Neural cell (in vitro differentiated cells): ENCODE measurements around the gene MACC1. TPM values are rescaled to one million over a fixed set of nuclear protein-coding genes. Genes with fewer than 3 reads are reported as not detected.

Experiments
- H2AFZ ChIP-seq: fragments of 200-600, 300-800 bp; sonication (generic), shearing (Covaris generic); 2 replicates; pipeline ENCODE4 v1.6.0; 2014; ENCODE audit warnings: low read depth, mild to moderate bottlenecking, antibody characterized with exemption, low read length, moderate library complexity
- H3F3A ChIP-seq: fragments of 200-600 bp; shearing (Covaris generic); 2 replicates; pipeline ENCODE4 v1.6.1; 2016; ENCODE audit warnings: mild to moderate bottlenecking, moderate library complexity, mixed read lengths, antibody characterized with exemption, low read length; ENCODE audit not compliant: insufficient read depth, poor library complexity, severe bottlenecking
- H3K27ac ChIP-seq: fragments of 200-600, 300-800 bp; sonication (generic), shearing (Covaris generic); 2 replicates; pipeline ENCODE4 v1.5.1; 2014; ENCODE audit warnings: mild to moderate bottlenecking, low read length, moderate library complexity
- H3K27me3 ChIP-seq: fragments of 300-800, 200-600 bp; sonication (generic), shearing (Covaris generic); 2 replicates; pipeline ENCODE4 v1.6.0; 2014; ENCODE audit warnings: mild to moderate bottlenecking, low read depth, low read length, moderate library complexity; ENCODE audit not compliant: insufficient read depth
- H3K36me3 ChIP-seq: fragments of 300-800, 200-600 bp; sonication (generic), shearing (Covaris generic); 2 replicates; pipeline ENCODE4 v1.5.1; 2014; ENCODE audit warnings: mild to moderate bottlenecking, antibody characterized with exemption, low read length, moderate library complexity; ENCODE audit not compliant: insufficient read depth
- H3K4me2 ChIP-seq: fragments of 300-800, 200-600 bp; sonication (generic), shearing (Covaris generic); 2 replicates; pipeline ENCODE4 v1.6.0; 2014; ENCODE audit warnings: mild to moderate bottlenecking, low read length
- H3K4me3 ChIP-seq: fragments of 300-800, 200-600 bp; sonication (generic), shearing (Covaris generic); 2 replicates; pipeline ENCODE4 v1.5.1; 2014; ENCODE audit warnings: mild to moderate bottlenecking, low read length, moderate library complexity
- H3K79me2 ChIP-seq: fragments of 200-600 bp; shearing (Covaris generic); replicated peaks from 2 replicates; pipeline ENCODE4 v1.6.0; 2014; ENCODE audit warnings: mild to moderate bottlenecking, low read length, moderate library complexity; ENCODE audit not compliant: insufficient read depth
- H3K9ac ChIP-seq: fragments of 300-800, 200-600 bp; sonication (generic), shearing (Covaris generic); 2 replicates; pipeline ENCODE4 v1.6.1; 2016; ENCODE audit warnings: mild to moderate bottlenecking, low read length, mixed read lengths
- H3K9me2 ChIP-seq: fragments of 200-600 bp; shearing (Covaris generic); 2 replicates; pipeline ENCODE4 v1.6.1; 2016; ENCODE audit warnings: mild to moderate bottlenecking, low read length, mixed read lengths; ENCODE audit not compliant: insufficient read depth
- H3K9me3 ChIP-seq: fragments of 200-600, 300-800 bp; sonication (generic), shearing (Covaris generic); 2 replicates; pipeline ENCODE4 v1.6.1; 2016; ENCODE audit warnings: mild to moderate bottlenecking, mixed run types, low read length, moderate library complexity, mixed read lengths
- H4K20me1 ChIP-seq: fragments of 200-600 bp; shearing (Covaris generic); 2 replicates; pipeline ENCODE4 v1.6.1; 2016; ENCODE audit warnings: mild to moderate bottlenecking, mixed run types; ENCODE audit not compliant: insufficient read depth
- CTCF ChIP-seq: fragments of 450-650 bp; IDR thresholded peaks from 2 replicates; pipeline ENCODE4 v1.5.1; 2014; ENCODE audit warnings: antibody characterized with exemption, mild to moderate bottlenecking, moderate library complexity; ENCODE audit not compliant: poor library complexity, severe bottlenecking
- EP300 ChIP-seq: fragments of 450-650 bp; conservative IDR thresholded peaks from 2 replicates; pipeline ENCODE4 v1.6.1; 2014; ENCODE audit warnings: antibody characterized with exemption, mild to moderate bottlenecking, moderate library complexity; ENCODE audit not compliant: poor library complexity, severe bottlenecking
- EZH2 ChIP-seq: fragments of 200-600, 300-800 bp; shearing (Covaris generic), sonication (generic); IDR thresholded peaks from 2 replicates; pipeline ENCODE4 v1.6.1; 2014; ENCODE audit warnings: antibody characterized with exemption, low read length, borderline replicate concordance, mild to moderate bottlenecking; ENCODE audit not compliant: insufficient read depth, poor library complexity, severe bottlenecking
- MXI1 ChIP-seq: fragments of 450-650 bp; conservative IDR thresholded peaks from 2 replicates; pipeline ENCODE4 v1.6.1; 2014; ENCODE audit warnings: antibody characterized with exemption, mild to moderate bottlenecking; ENCODE audit not compliant: poor library complexity, severe bottlenecking
- POLR2AphosphoS5 ChIP-seq: IDR thresholded peaks from 2 replicates; pipeline ENCODE4 v1.6.1; 2012
- RAD21 ChIP-seq: fragments of 450-650 bp; conservative IDR thresholded peaks from 2 replicates; pipeline ENCODE4 v1.6.1; 2014; ENCODE audit warnings: antibody characterized with exemption, mild to moderate bottlenecking, moderate library complexity
- REST ChIP-seq: IDR thresholded peaks from 2 replicates; pipeline ENCODE4 v1.6.1; 2012; ENCODE audit warnings: borderline replicate concordance
- SMC3 ChIP-seq: fragments of 450-650 bp; conservative IDR thresholded peaks from 2 replicates; pipeline ENCODE4 v1.6.1; 2014; ENCODE audit warnings: antibody characterized with exemption, mild to moderate bottlenecking, moderate library complexity; ENCODE audit not compliant: poor library complexity
- TAF1 ChIP-seq: IDR thresholded peaks from 2 replicates; pipeline ENCODE4 v1.6.1; 2012; ENCODE audit warnings: low read depth
- polyA plus RNA-seq: library from polyadenylated mRNA; depleted of rRNA; stranded (reverse); fragments of >200 nt; gene quantifications from 2 replicates; pipeline ENCODE4 v1.2.3, GENCODE V29; 2014

MACC1 gene
- polyA plus RNA-seq, 1 donor from 2014 or later: 0.20 TPM

- H4K20me1 ChIP-seq: no peaks in the 10 kb centered on the region
- no peak for TF ChIP-seq MXI1
Observed at GRCh38 chr7:20227291-20227795, 10.2 kb upstream of the MACC1 start.

GRCh38 chr7:20226860-20227259, 9.7 kb upstream of the MACC1 start:
- H3F3A ChIP-seq: no peaks in the 10 kb centered on the region
- no peaks in the 10 kb centered on the region for H3K79me2 ChIP-seq
- no peak overlapping the region for H3K9ac ChIP-seq
- H2AFZ ChIP-seq: no peak overlapping the region
- no peaks in the 10 kb centered on the region for H3K9me3 ChIP-seq
- no peak overlapping the region for H3K27ac ChIP-seq
- no peak overlapping the region for H3K4me3 ChIP-seq
- no peaks in the 10 kb centered on the region for H3K36me3 ChIP-seq
- no peaks in the 10 kb centered on the region for H4K20me1 ChIP-seq
- TF ChIP-seq SMC3 (no peak), TAF1 (no peak), RAD21 (no peak), POLR2AphosphoS5 (no peak), EZH2 (no peak), EP300 (no peak), CTCF (no peak), MXI1 (no peak), REST (no peak)
- no peaks in the 10 kb centered on the region for H3K9me2 ChIP-seq
- peaks cover 7% of the 10 kb centered on the region for H3K27me3 ChIP-seq
- no peak overlapping the region for H3K4me2 ChIP-seq

More at GRCh38 chr7:20227291-20227795, 10.2 kb upstream of the MACC1 start:
- Histone ChIP-seq H3K79me2 (no peaks in the 10 kb centered on the region), H3K4me2 (no peak overlapping the region), H3F3A (no peaks in the 10 kb centered on the region), H3K4me3 (no peak overlapping the region), H2AFZ (no peak overlapping the region), H3K9me3 (no peaks in the 10 kb centered on the region), H3K9ac (no peak overlapping the region), H3K36me3 (no peaks in the 10 kb centered on the region), H3K27me3 (peaks cover 7% of the 10 kb centered on the region), H3K27ac (no peak overlapping the region), H3K9me2 (no peaks in the 10 kb centered on the region)

GRCh38 chr7:20225384-20225783, 8.2 kb upstream of the MACC1 start:
- H3K4me2 ChIP-seq: no peak overlapping the region
- no peak for TF ChIP-seq CTCF
- no peak for TF ChIP-seq TAF1
- TF ChIP-seq EP300: no peak
- no peak for TF ChIP-seq SMC3
- TF ChIP-seq POLR2AphosphoS5: no peak
- no peak for TF ChIP-seq EZH2
- TF ChIP-seq MXI1: no peak
- no peak for TF ChIP-seq REST
- TF ChIP-seq RAD21: no peak
- H2AFZ ChIP-seq: no peak overlapping the region
- H3K9me2 ChIP-seq: no peaks in the 10 kb centered on the region
- no peaks in the 10 kb centered on the region for H3K27me3 ChIP-seq
- no peaks in the 10 kb centered on the region for H4K20me1 ChIP-seq
- no peaks in the 10 kb centered on the region for H3K79me2 ChIP-seq
- H3K4me3 ChIP-seq: no peak overlapping the region
- no peak overlapping the region for H3K27ac ChIP-seq
- no peaks in the 10 kb centered on the region for H3K9me3 ChIP-seq
- no peaks in the 10 kb centered on the region for H3F3A ChIP-seq
- no peaks in the 10 kb centered on the region for H3K36me3 ChIP-seq
- no peak overlapping the region for H3K9ac ChIP-seq
